Measurements from ENCODE around the gene ABCD4.

- TF ChIP-seq CTCF (IDR thresholded peaks at IDR 0.05; ENCODE audit: insufficient read depth, low read length, poor library complexity, severe bottlenecking) (no peak), EZH2phosphoT487 (conservative IDR thresholded peaks at IDR 0.05; ENCODE audit: low read length) (no peak)
These were observed 4.7 kb downstream of the ABCD4 start for GRCh38 chr14:74297986-74298385.
